Fibroblast of skin of scalp (primary cell): ENCODE data around the gene ZNF445.
"Not testable (repeated sequence)": the region's sequence is repeated elsewhere in the genome, so short reads cannot be mapped to it uniquely, and the experiment has no call there.

ENCODE experiments used
- DNase-seq: peaks from one replicate; pipeline ENCODE4 v3.0.0-alpha.2; 2013

Gene ZNF445

GRCh38 chr3:44434834-44435510, 42.5 kb downstream of the ZNF445 start:
- DNase-seq = no peak

DNA sequence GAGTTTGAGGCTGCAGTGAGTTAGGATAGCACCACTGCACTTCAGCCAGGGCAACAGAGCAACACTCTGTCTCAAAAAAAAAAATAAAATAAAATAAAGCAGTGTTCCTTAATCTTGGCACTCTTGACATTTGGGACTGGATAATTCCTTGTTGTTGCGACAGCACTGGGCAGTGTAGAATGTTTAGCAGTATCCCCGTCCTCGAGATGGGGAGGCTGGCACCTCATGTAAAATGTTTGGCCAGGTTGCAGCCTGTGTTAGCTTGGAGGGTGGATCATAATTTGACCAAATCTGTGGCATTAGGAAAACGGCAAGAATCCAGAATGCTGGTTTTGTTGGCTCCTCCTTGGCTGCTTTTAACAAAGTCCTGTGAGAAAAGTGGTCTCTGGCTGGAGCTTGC, 47.0 kb downstream of the ZNF445 start:
- DNase-seq = no peak

DNA sequence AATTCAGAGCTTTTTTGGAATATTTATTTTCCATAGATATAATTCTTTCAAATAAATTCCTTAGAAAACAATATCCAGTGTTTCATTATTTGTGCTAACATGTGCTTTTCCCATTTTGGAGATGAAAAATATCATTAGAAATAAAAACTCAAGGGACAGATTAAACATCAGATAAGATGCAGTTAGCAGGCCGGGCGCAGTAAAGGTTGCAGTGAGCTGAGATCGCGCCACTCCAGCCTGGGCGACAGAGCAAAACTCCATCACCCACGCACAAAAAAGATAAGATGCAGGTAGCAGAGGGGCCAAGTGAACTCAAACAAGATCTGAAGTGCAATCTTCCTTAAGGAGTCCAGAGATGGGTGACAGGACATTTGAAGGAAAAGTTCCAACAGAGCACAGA, 48.0 kb downstream of the ZNF445 start:
- no peak for DNase-seq

DNA sequence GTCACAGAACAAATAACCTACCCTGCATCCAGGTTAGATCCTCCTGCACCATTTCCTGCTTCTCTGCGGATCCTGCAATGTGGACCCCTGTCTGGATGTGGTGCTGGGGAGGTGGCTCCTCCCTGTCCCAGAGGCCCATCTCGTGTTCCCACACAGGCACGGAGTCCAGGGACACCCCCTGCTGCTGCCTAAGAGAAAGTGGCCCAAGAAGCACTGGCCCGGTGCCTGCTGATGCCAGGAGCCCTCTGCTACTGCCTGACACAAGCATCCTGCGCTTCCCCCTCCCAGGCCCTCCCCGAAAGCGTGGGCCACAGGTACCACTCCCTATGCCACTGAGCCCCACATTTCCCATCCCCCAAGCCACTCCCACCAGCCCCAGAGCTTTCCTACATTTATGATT, 48.6 kb downstream of the ZNF445 start:
- DNase-seq = no peak

- DNase-seq = no peak
These were observed 49.8 kb downstream of the ZNF445 start for GRCh38 chr3:44427683-44428082.

DNA sequence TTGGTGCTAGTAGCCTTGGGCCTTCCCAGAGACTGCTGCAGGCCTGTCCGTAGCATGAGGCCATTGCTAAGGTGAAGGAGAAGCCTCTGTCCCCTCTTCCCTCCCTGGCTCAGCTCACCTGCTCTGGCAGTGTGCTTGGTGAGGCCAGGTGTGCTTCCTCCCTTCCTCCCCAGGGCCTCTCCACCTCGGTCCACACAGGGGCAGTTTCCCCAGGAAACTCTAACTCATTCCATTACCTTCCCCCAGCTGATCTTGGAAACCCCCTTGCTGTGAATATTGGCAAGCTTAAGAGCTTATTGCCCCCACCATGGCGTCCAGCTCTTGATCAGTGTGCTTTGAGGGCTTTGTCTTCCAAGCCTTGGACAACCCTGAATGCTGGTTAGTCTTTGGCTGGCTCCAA, 52.7 kb downstream of the ZNF445 start:
- DNase-seq = no peak

DNA sequence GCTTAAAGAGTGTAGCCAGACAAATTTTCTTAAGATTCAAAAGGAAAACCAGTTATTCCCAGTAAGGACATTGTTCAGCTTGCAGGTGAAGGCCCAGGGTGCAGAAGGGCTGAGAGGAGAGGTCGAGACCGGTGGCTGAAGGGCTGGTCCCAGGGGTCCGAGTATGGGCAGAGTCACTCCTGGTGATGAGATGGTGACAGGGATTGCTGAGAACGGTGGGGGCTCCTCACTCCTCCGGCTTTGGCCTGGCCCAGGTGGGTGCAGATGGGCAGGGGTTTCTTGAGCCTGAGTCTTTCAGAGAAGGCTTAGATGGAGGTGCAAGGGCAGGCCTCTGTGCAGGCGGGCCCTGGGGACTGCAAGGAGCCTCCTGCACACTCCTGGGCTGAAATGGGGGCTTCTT, 56.2 kb downstream of the ZNF445 start:
- no peak for DNase-seq

- no peak for DNase-seq
These were observed 56.8 kb downstream of the ZNF445 start for GRCh38 chr3:44420676-44421075.

- no peak for DNase-seq
These were observed 57.4 kb downstream of the ZNF445 start for GRCh38 chr3:44419923-44420650.

- DNase-seq = no peak
These were observed 58.2 kb downstream of the ZNF445 start for GRCh38 chr3:44419116-44419922.

DNA sequence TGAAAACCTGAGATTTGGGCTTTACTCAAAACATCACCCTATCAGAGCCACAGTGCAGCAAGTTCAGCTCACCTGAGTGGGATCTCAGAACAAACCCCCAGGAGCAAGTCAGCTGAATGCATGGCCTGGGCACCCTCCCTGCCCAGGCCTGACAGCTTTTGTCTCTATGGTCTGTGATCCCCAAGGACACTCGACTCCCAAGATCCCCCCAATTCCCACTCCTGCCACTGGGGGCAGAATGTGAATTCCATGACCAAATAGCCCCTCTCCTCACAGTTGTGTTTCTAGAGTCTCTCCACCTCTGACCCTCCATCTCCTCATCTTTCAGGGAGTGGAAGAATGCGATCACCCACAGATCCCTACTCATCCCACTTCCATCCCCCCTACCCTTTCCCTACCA, 58.9 kb downstream of the ZNF445 start:
- no peak for DNase-seq

- DNase-seq = not testable (repeated sequence)
These were observed 59.4 kb downstream of the ZNF445 start for GRCh38 chr3:44418118-44418517.

GRCh38 chr3:44416031-44417030, 61.1 kb downstream of the ZNF445 start:
- DNase-seq = no peak

- DNase-seq = no peak
These were observed 62.0 kb downstream of the ZNF445 start for GRCh38 chr3:44415421-44415820.

GRCh38 chr3:44414517-44415090, 62.9 kb downstream of the ZNF445 start:
- no peak for DNase-seq

DNA sequence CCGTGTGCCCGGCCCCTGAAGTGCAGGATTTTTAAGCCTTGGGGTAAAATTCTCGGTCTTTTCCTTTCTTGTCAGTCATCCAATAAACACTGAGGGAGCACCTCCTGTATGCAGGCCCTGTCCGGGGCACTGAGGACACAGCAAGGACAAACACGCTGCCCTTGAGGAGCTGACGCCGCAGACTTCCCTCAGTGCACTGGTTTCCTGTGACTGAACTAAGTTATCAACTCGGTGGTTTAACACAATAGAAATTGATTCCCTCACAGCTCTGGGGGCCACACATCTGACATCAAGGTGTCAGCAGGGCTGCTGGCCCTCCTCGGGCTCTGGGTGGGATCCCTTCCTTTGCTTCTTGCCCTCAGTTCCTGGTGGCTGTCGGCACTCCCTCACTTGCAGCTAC, 65.1 kb downstream of the ZNF445 start:
- no peak for DNase-seq

- no peak for DNase-seq
These were observed 66.3 kb downstream of the ZNF445 start for GRCh38 chr3:44411031-44411645.

DNA sequence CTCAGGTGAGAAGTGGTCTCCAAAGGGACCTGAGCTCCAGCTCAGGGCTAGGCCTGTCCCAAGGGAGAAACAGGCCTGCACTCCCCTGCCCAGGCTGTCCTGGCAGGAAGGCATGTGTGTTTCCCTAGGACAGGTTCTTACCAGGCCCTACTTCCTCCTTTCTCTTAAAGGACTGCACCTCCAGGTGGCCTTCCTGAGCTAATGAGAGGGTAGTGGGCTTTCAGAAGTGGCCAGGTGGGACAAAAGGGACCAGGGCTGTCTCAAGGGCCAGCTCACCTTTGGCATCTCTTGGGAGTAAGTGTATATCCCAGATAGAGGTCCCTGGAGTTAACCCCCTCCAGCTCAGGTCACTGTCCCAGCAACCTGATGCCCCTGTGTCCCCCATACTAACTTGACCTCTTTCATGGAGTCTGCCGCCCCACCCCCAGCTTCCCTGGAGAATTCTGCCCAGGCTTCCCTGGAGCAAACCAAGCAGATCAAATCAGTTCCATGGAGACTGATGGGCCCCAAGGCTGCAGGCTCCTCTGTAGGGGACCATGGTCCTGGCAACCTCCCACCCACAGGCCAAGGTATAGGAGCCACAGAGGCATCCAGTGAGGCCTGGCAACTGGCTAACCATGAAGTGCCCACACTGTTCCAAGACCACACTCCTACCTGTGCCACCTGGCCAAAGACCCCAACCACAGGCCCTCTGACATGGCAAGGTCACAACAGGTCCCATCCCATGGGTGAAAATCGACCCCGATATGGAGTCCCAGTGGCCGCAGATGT, 67.6 kb downstream of the ZNF445 start:
- no peak for DNase-seq

DNA sequence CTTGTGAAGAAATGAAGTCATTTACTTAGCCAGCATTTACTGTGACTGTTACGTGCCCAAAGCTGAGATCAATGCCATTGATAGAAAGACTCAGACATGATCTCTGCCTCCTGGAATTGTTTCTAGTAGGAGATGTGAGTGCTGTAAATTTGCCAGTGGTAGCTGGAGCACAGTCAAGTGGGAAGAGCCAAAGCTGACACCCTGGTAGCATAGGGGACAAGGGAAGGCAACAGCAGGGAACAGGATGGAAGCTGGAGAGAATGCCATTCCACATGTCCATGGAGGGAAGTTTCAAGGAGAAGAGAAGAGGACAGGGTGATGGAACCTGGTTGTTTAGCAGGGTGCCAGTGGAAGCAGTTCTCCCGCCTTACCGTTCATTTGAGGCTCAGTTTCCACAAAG, 74.9 kb downstream of the ZNF445 start:
- DNase-seq = no peak

GRCh38 chr3:44400771-44401170, 76.7 kb downstream of the ZNF445 start:
- no peak for DNase-seq

- no peak for DNase-seq
These were observed 78.6 kb downstream of the ZNF445 start for GRCh38 chr3:44398853-44399252.
